ENCODE results near the gene KRTAP6-3.

- TF ChIP-seq ZNF274 (IDR thresholded peaks at IDR 0.05; ENCODE audit: low read depth, low read length) (no peak), YY1 (IDR thresholded peaks at IDR 0.05; ENCODE audit: insufficient read depth, insufficient read length) (no peak)
Observed at GRCh38 chr21:30629200-30629599, 37.0 kb downstream of the KRTAP6-3 start.
